Right lobe of liver (tissue), 6 donors: ENCODE results near the gene ULK1. TPM values are rescaled to one million over a fixed set of nuclear protein-coding genes. Genes with fewer than 3 reads are reported as not detected.

Source experiments
- ATAC-seq, 4 donors: fragments of 200-7000 bp; cut with Tn5 transposase; one replicate each; pipeline ENCODE4 v1.9.1; 2020; ENCODE audit warnings: mild to moderate bottlenecking in 4 of 4, moderate library complexity in 4 of 4
- DNase-seq, 3 donors: peaks; one replicate each; pipeline ENCODE4 v3.0.0-alpha.2; 2020
- H3K27ac ChIP-seq, 3 donors: fragments of 200-600 bp; one replicate each; pipeline ENCODE4 v1.8.0; 2022
- H3K27me3 ChIP-seq, 2 donors: fragments of 200-600 bp; one replicate each; pipeline ENCODE4 v1.8.0; 2022
- H3K36me3 ChIP-seq, 4 donors: fragments of 200-600 bp; sonication (generic) in 1 of 4; one replicate each; pipeline versions ENCODE4 v1.5.1 to v1.8.0; 2017 to 2022; ENCODE audit warnings: control low read depth in 1 of 4
- H3K4me1 ChIP-seq, 4 donors: fragments of 200-600 bp; sonication (generic) in 1 of 4; one replicate each; pipeline versions ENCODE4 v1.5.1 to v1.8.0; 2017 to 2022; ENCODE audit warnings: control low read depth in 1 of 4
- H3K4me3 ChIP-seq, 3 donors: fragments of 200-600 bp; one replicate each; pipeline ENCODE4 v1.8.0; 2022
- H3K9me3 ChIP-seq, 4 donors: fragments of 200-600 bp; sonication (generic) in 1 of 4; one replicate each; pipeline versions ENCODE4 v1.5.1 to v1.8.0; 2017 to 2022; ENCODE audit warnings: control low read depth in 1 of 4
- POLR2A ChIP-seq: fragments of 450-650 bp; IDR thresholded peaks from one replicate; pipeline ENCODE4 v1.6.1; 2017; ENCODE audit warnings: antibody characterized with exemption, mild to moderate bottlenecking
- WGBS: methylation state at CpG from one replicate; pipeline ENCODE4 v1.1.6; 2018; ENCODE audit warnings: low coverage, low lambda C conversion rate; ENCODE audit not compliant: insufficient coverage; ENCODE audit errors: missing lambda C conversion rate; 5-methylcytosine and 5-hydroxymethylcytosine counted together
- intact Hi-C, 2 donors: fragments of 100-400 bp; cut with DNase I; formaldehyde crosslinking; loops; one replicate each; pipeline versions ENCODE4 v1.11.2 to v1.14.1; 2022
- total RNA-seq, 6 experiments: library from RNA; depleted of rRNA in 2 of 6; stranded (reverse); fragments of >200 nt in 2 of 6; fragmentation: NEBNext Ultra II Directional in 3 of 6; extraction: Animal tissue kit (Norgen Biotek cat#: 25700) in 3 of 6; gene quantifications; one replicate each; pipeline versions ENCODE4 v1.1.0 to v1.2.4, GENCODE V29; 2016 to 2023
- TF ChIP-seq, protein P1 (sequence below), 4 donors: fragments of 200-600 bp in 3 of 4; fragments of 450-650 bp in 1 of 4; IDR thresholded peaks; one replicate each; pipeline versions ENCODE4 v1.5.1 to v1.8.0; 2016 to 2022; ENCODE audit warnings: antibody characterized with exemption in 4 of 4, mild to moderate bottlenecking in 2 of 4
- donor health status: DM: no; HTN: yes; CAD: no.
- donor health status: DM: no; HTN: no; CAD: no.
- donor health status: DM: no; HTN: no; CAD: no.
- donor health status: DM: no; HTN: yes; CAD: no.
- donor health status: DM: no; HTN: yes; CAD: no.

ULK1 gene
- total RNA-seq, 6 experiments from 2014 or later = 14.5 to 39.0 (median 20.5) TPM

DNA sequence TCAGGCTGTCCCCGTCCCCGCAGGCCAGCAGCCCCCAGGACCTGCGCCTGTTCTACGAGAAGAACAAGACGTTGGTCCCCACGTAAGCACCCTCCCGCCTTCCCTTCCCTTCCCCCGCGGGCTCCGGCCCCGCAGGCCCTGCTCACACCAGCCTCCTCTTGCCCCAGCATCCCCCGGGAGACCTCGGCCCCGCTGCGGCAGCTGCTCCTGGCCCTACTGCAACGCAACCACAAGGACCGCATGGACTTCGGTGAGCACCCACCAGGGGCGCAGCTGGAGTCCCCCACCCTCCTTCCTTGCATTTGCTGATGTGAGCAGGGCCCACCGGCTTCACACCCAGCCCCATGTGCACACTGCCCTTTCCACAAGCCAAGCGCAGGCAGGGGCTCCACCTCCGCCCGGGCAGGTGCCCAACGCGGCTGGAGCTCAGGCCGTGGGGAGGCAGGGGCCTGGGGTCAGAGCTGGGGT lies 15.4 kb downstream of the ULK1 start:
- H3K36me3 ChIP-seq = peaks cover 0 to 73% (median 39%) of the 10 kb centered on the region in 4 donors
- no peaks in the 10 kb centered on the region for H3K9me3 ChIP-seq
- H3K27ac ChIP-seq = no peak overlapping the region
- H3K27me3 ChIP-seq = no peaks in the 10 kb centered on the region
- DNase-seq (peak in 2 of 3 donors; percentile 43 to 50), ATAC-seq (no peak)
- TF ChIP-seq POLR2A = no peak
- TF ChIP-seq, protein P1, sequence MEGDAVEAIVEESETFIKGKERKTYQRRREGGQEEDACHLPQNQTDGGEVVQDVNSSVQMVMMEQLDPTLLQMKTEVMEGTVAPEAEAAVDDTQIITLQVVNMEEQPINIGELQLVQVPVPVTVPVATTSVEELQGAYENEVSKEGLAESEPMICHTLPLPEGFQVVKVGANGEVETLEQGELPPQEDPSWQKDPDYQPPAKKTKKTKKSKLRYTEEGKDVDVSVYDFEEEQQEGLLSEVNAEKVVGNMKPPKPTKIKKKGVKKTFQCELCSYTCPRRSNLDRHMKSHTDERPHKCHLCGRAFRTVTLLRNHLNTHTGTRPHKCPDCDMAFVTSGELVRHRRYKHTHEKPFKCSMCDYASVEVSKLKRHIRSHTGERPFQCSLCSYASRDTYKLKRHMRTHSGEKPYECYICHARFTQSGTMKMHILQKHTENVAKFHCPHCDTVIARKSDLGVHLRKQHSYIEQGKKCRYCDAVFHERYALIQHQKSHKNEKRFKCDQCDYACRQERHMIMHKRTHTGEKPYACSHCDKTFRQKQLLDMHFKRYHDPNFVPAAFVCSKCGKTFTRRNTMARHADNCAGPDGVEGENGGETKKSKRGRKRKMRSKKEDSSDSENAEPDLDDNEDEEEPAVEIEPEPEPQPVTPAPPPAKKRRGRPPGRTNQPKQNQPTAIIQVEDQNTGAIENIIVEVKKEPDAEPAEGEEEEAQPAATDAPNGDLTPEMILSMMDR (IDR thresholded peaks at IDR 0.05) = no peak
- intact Hi-C loops = no loop called here
- 93% methylated on average over 10 of the region's 26 CpGs for WGBS
- H3K4me3 ChIP-seq = no peak overlapping the region
- H3K4me1 ChIP-seq = no peaks in the 10 kb centered on the region

DNA sequence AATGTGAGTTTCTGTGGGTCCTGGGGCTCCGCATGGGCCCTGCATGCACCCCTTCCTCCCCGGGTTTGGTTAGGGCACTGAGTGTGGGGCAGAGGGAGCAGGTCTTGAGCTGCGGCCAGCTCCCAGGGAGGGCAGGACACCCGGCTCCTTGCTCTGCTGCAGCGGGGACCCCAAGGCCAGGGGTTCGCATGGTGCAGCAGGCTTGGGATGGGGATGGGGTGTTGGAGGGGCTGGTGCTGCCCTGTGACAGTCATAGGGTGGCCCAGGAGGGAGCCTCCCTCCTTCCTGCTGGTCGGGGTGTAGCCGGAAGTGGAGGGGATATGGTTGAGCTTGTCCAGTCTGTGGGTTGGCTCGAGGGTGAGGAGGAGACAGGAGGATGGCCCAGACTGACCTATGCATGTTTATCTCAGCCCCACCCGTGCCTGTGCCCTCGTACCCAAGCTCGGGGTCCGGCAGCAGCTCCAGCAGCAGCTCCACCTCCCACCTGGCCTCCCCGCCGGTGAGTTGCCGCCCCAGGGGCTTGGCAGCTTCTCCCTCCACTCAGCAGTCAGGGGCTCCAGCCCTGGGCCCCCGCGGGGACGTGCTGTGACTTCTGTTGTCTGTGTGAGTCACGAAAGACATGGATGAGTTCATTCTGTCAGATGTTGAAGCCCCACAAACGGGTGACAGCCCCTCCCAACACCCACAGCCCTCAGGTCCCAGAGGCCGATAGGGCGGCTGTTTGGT lies 16.0 kb downstream of the ULK1 start:
- 79% methylated on average over 2 of the region's 23 CpGs for WGBS
- intact Hi-C loops = no loop called here
- H3K36me3 ChIP-seq = peaks cover 0 to 79% (median 41%) of the 10 kb centered on the region in 4 donors

DNA sequence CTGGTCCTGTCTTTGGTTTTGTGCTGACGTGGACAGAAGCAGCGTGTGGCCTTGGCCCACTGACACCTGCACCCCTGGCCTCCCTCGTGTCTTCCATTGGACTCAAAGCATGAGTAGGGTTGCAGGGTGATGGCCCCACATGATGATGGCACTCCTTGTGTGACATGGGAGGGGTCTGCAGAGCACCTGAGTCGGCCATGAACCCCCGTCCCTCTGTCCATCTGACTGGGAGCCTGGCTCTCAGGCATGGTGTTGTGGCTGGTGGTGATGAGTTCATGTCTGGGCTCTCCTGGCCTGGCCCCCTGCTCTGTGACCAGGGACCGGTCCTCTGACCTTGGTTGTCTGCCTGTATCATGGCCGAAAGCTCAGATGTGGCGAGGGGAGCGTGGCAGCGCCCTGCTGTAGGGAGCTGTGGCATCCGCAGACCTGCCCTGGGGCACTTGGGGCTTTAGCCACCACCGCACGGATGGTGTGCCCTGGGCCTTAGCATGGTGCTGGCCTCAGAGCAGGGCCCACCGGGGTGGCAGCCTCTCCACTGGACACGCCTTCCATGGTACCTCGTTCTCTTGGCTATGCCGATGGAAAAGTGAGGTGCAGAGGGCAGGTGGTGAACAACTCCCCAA lies 16.7 kb downstream of the ULK1 start:
- ATAC-seq = no peak
- no peak for DNase-seq
- H3K27me3 ChIP-seq = no peaks in the 10 kb centered on the region
- H3K36me3 ChIP-seq = peaks cover 0 to 86% (median 45%) of the 10 kb centered on the region in 4 donors
- no peaks in the 10 kb centered on the region for H3K4me1 ChIP-seq
- intact Hi-C loops = no loop called here
- no peaks in the 10 kb centered on the region for H3K9me3 ChIP-seq
- no peak overlapping the region for H3K4me3 ChIP-seq
- H3K27ac ChIP-seq = no peak overlapping the region
- no peak for TF ChIP-seq POLR2A
- TF ChIP-seq, protein P1 (IDR thresholded peaks at IDR 0.05) = no peak
- WGBS = 100% methylated on average over 3 of the region's 17 CpGs

More for the DNA sequence above, 16.0 kb downstream of the ULK1 start:
- H3K9me3 ChIP-seq = no peaks in the 10 kb centered on the region
- H3K27ac ChIP-seq = no peak overlapping the region
- H3K4me1 ChIP-seq = no peaks in the 10 kb centered on the region
- ATAC-seq (no peak), DNase-seq (no peak)
- H3K4me3 ChIP-seq = no peak overlapping the region
- TF ChIP-seq, protein P1 (IDR thresholded peaks at IDR 0.05) = no peak
- no peak for TF ChIP-seq POLR2A
- H3K27me3 ChIP-seq = no peaks in the 10 kb centered on the region

DNA sequence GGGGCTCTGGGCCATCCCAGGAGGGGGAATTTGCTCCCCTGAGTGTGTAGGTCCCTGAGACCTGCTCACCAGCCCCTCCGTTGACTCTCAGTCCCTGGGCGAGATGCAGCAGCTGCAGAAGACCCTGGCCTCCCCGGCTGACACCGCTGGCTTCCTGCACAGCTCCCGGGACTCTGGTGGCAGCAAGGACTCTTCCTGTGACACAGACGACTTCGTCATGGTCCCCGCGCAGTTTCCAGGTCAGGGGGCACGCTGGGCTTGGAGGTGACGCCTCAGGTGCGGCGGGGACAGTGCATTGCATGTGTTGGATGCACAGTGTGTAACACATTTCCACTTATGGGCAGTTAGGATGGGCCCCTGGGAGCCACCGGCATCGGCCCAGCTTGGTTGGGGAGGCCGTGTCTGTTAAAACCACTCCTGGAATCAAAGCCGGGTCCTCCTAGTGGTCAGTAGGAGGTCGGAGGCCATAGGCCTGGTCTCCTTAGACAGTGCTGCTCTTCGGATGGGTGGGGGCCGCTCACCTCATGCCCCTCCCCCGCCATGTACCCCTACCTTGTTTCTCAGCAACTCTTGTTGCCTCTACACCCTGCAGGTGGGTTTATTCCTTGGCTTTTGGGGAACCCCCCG lies 17.5 kb downstream of the ULK1 start:
- DNase-seq = peak in 1 of 3 donors; percentile 46
- Histone ChIP-seq H3K4me1 (no peaks in the 10 kb centered on the region), H3K27me3 (no peaks in the 10 kb centered on the region), H3K9me3 (no peaks in the 10 kb centered on the region), H3K27ac (no peak overlapping the region), H3K36me3 (peaks cover 0 to 92% (median 47%) of the 10 kb centered on the region in 4 donors), H3K4me3 (no peak overlapping the region)
- intact Hi-C loops = no loop called here
- TF ChIP-seq POLR2A = no peak
- 80% methylated on average over 1 of the region's 22 CpGs for WGBS
- ATAC-seq = no peak
